ENCODE measurements around the gene NELL2.

Gene NELL2

DNA sequence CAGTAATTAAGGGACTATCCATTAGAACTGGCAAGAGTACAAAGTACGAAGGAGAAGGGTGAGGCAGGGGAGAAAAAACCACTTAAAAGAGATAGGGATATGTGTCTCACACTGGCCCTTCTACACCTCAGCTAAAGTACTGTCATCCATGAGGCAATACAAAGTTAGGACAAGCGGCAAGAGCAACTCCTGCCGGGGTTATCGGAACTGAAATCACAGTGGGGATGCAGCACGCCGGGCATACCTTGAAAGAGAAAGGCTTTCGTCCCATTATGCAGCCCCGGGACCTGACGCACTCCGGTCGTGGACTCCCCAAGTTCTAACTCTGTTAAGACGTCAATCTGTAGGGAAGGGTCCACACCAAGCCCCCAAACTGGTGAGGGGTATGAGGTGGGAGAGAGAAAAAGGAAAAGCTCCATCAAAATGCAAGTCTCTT is 1.1 kb downstream of the NELL2 start:
- peak overlapping the region; percentile 80 for H3K9ac ChIP-seq (ENCODE audit: low read depth, low read length, poor library complexity)
- peaks cover 2 to 28% of the 10 kb centered on the region in 2 donors for H3K36me3 ChIP-seq (replicated peaks in 1 of 2; ENCODE audit: control insufficient read depth in 2 of 2, insufficient read depth in 2 of 2, low read length in 2 of 2)
- H3K23ac ChIP-seq (ENCODE audit: low read depth, low read length, poor library complexity): peak overlapping the region; percentile 25
- no CpG with 5 or more reads among the region's 12 CpGs for WGBS, 2 donors (ENCODE audit: extremely low coverage in 2 of 2, insufficient read length in 2 of 2, insufficient replicate concordance in 1 of 2)
- peak overlapping the region; percentile 94 for H3K18ac ChIP-seq (ENCODE audit: low read length)
- H3K9me3 ChIP-seq (replicated peaks in 1 of 2; ENCODE audit: control insufficient read depth in 2 of 2, insufficient read depth in 1 of 2, low read depth in 1 of 2, low read length in 2 of 2): peaks cover 1 to 21% of the 10 kb centered on the region in 2 donors
- H2BK120ac ChIP-seq (ENCODE audit: low read depth, low read length): no peak overlapping the region
- peak overlapping the region; percentile 100 for H2BK5ac ChIP-seq (ENCODE audit: low read length)
- H3K4me2 ChIP-seq (ENCODE audit: insufficient read depth, low read length, poor library complexity, severe bottlenecking): peak overlapping the region; percentile 48
- H3K14ac ChIP-seq (ENCODE audit: low read length): peak overlapping the region; percentile 51
- peak overlapping the region; percentile 99 for H2AFZ ChIP-seq (ENCODE audit: low read length)
- H2BK12ac ChIP-seq (ENCODE audit: low read length): peak overlapping the region; percentile 54
- H3K4me1 ChIP-seq (ENCODE audit: control insufficient read depth in 2 of 2, insufficient read depth in 1 of 2, low read depth in 1 of 2, low read length in 2 of 2): peaks cover 2 to 5% of the 10 kb centered on the region in 2 donors
- H3K4me3 ChIP-seq (ENCODE audit: low read length in 2 of 2): peak overlapping the region; percentile 73 to 86
- H4K8ac ChIP-seq (ENCODE audit: low read depth, low read length): no peak overlapping the region
- peak overlapping the region; percentile 94 for H3K27ac ChIP-seq (replicated peaks; ENCODE audit: low read length)
- no peak overlapping the region for H3K4ac ChIP-seq (ENCODE audit: low read length)
- peak; percentile 37 for DNase-seq (ENCODE audit: low spot score)
- H4K91ac ChIP-seq (ENCODE audit: low read depth, low read length, poor library complexity): no peak overlapping the region
- H2AK5ac ChIP-seq (ENCODE audit: low read depth, low read length): peak overlapping the region; percentile 95
- no peaks in the 10 kb centered on the region for H3K27me3 ChIP-seq (ENCODE audit: control insufficient read depth in 3 of 3, insufficient read depth in 3 of 3, low read depth in 1 of 3, low read length in 3 of 3)
- H3K79me1 ChIP-seq (ENCODE audit: low read depth, low read length): peaks cover 2% of the 10 kb centered on the region
- H2BK15ac ChIP-seq (ENCODE audit: low read length): peak overlapping the region; percentile 47

- Histone ChIP-seq H4K91ac (ENCODE audit: low read depth, low read length, poor library complexity) (no peak overlapping the region), H2AFZ (ENCODE audit: low read length) (no peak overlapping the region), H2BK120ac (ENCODE audit: low read depth, low read length) (no peak overlapping the region), H3K27me3 (ENCODE audit: control insufficient read depth in 3 of 3, insufficient read depth in 3 of 3, low read depth in 1 of 3, low read length in 3 of 3) (no peaks in the 10 kb centered on the region), H4K8ac (ENCODE audit: low read depth, low read length) (no peak overlapping the region), H3K4me3 (ENCODE audit: low read length in 2 of 2) (peak overlapping the region; percentile 71 to 73), H2AK5ac (ENCODE audit: low read depth, low read length) (no peak overlapping the region), H2BK15ac (ENCODE audit: low read length) (no peak overlapping the region), H3K27ac (replicated peaks; ENCODE audit: low read length) (no peak overlapping the region), H3K18ac (ENCODE audit: low read length) (no peak overlapping the region), H3K23ac (ENCODE audit: low read depth, low read length, poor library complexity) (no peak overlapping the region), H3K4me2 (ENCODE audit: insufficient read depth, low read length, poor library complexity, severe bottlenecking) (peak overlapping the region; percentile 51), H3K4me1 (ENCODE audit: control insufficient read depth in 2 of 2, insufficient read depth in 1 of 2, low read depth in 1 of 2, low read length in 2 of 2) (peaks cover 2 to 5% of the 10 kb centered on the region in 2 donors), H2BK12ac (ENCODE audit: low read length) (no peak overlapping the region), H3K9ac (ENCODE audit: low read depth, low read length, poor library complexity) (no peak overlapping the region), H3K14ac (ENCODE audit: low read length) (no peak overlapping the region), H2BK5ac (ENCODE audit: low read length) (no peak overlapping the region), H3K9me3 (replicated peaks in 1 of 2; ENCODE audit: control insufficient read depth in 2 of 2, insufficient read depth in 1 of 2, low read depth in 1 of 2, low read length in 2 of 2) (peaks cover 3 to 32% of the 10 kb centered on the region in 2 donors), H3K79me1 (ENCODE audit: low read depth, low read length) (peaks cover 2% of the 10 kb centered on the region), H3K36me3 (replicated peaks in 1 of 2; ENCODE audit: control insufficient read depth in 2 of 2, insufficient read depth in 2 of 2, low read length in 2 of 2) (peaks cover 3 to 39% of the 10 kb centered on the region in 2 donors), H3K4ac (ENCODE audit: low read length) (no peak overlapping the region)
- no CpG with 5 or more reads among the region's 1 CpG for whole genome bisulfite sequencing, 2 donors (ENCODE audit: extremely low coverage in 2 of 2, insufficient read length in 2 of 2, insufficient replicate concordance in 1 of 2)
- DNase-seq (ENCODE audit: low spot score): no peak
These were observed 2.2 kb downstream of the NELL2 start for GRCh38 chr12:44873898-44874297.

GRCh38 chr12:44869503-44869902 is 6.6 kb downstream of the NELL2 start:
- H2BK15ac ChIP-seq (ENCODE audit: low read length): no peak overlapping the region
- H3K18ac ChIP-seq (ENCODE audit: low read length): no peak overlapping the region
- H3K4me3 ChIP-seq (ENCODE audit: low read length in 2 of 2): no peak overlapping the region
- no peak overlapping the region for H3K23ac ChIP-seq (ENCODE audit: low read depth, low read length, poor library complexity)
- no peak overlapping the region for H3K4ac ChIP-seq (ENCODE audit: low read length)
- H3K9ac ChIP-seq (ENCODE audit: low read depth, low read length, poor library complexity): no peak overlapping the region
- no peak overlapping the region for H2BK120ac ChIP-seq (ENCODE audit: low read depth, low read length)
- no peaks in the 10 kb centered on the region for H3K27me3 ChIP-seq (ENCODE audit: control insufficient read depth in 3 of 3, insufficient read depth in 3 of 3, low read depth in 1 of 3, low read length in 3 of 3)
- no peak overlapping the region for H3K14ac ChIP-seq (ENCODE audit: low read length)
- no peak overlapping the region for H3K4me2 ChIP-seq (ENCODE audit: insufficient read depth, low read length, poor library complexity, severe bottlenecking)
- peaks cover 6 to 71% of the 10 kb centered on the region in 2 donors for H3K36me3 ChIP-seq (replicated peaks in 1 of 2; ENCODE audit: control insufficient read depth in 2 of 2, insufficient read depth in 2 of 2, low read length in 2 of 2)
- H3K27ac ChIP-seq (replicated peaks; ENCODE audit: low read length): no peak overlapping the region
- no peak overlapping the region for H4K8ac ChIP-seq (ENCODE audit: low read depth, low read length)
- H3K4me1 ChIP-seq (ENCODE audit: control insufficient read depth in 2 of 2, insufficient read depth in 1 of 2, low read depth in 1 of 2, low read length in 2 of 2): peaks cover 0 to 5% of the 10 kb centered on the region in 2 donors
- peaks cover 5 to 63% of the 10 kb centered on the region in 2 donors for H3K9me3 ChIP-seq (replicated peaks in 1 of 2; ENCODE audit: control insufficient read depth in 2 of 2, insufficient read depth in 1 of 2, low read depth in 1 of 2, low read length in 2 of 2)
- no peak overlapping the region for H2BK5ac ChIP-seq (ENCODE audit: low read length)
- H3K79me1 ChIP-seq (ENCODE audit: low read depth, low read length): peaks cover 3% of the 10 kb centered on the region
- H2AFZ ChIP-seq (ENCODE audit: low read length): no peak overlapping the region
- H2BK12ac ChIP-seq (ENCODE audit: low read length): no peak overlapping the region
- no peak overlapping the region for H2AK5ac ChIP-seq (ENCODE audit: low read depth, low read length)
- DNase-seq (ENCODE audit: low spot score): no peak
- no peak overlapping the region for H4K91ac ChIP-seq (ENCODE audit: low read depth, low read length, poor library complexity)

DNA sequence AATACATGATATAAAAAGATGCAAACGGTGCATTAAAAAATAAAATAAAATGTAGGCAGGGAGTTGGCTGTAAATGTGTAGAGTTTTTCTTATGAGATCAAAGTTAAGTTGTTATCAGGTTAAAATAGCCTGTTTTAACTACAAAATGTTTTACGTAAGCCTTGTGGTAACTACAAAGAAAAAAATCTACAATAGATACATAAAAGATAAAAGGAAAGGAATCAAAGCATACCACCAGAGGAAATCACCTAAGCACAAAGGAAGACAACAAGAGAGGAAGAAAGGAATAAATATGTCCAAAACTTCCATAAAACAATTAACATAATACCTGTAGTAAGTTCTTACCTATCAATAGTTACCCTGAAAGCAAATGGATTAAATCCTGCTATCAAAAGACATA is 12.2 kb downstream of the NELL2 start:
- Histone ChIP-seq H2BK12ac (ENCODE audit: low read length) (no peak overlapping the region), H3K27me3 (ENCODE audit: control insufficient read depth in 3 of 3, insufficient read depth in 3 of 3, low read depth in 1 of 3, low read length in 3 of 3) (no peaks in the 10 kb centered on the region), H2BK120ac (ENCODE audit: low read depth, low read length) (no peak overlapping the region), H3K4me3 (ENCODE audit: low read length in 2 of 2) (no peak overlapping the region), H3K23ac (ENCODE audit: low read depth, low read length, poor library complexity) (no peak overlapping the region), H3K79me1 (ENCODE audit: low read depth, low read length) (peaks cover 8% of the 10 kb centered on the region), H3K36me3 (replicated peaks in 1 of 2; ENCODE audit: control insufficient read depth in 2 of 2, insufficient read depth in 2 of 2, low read length in 2 of 2) (peaks cover 3 to 46% of the 10 kb centered on the region in 2 donors), H3K4ac (ENCODE audit: low read length) (no peak overlapping the region), H2AK5ac (ENCODE audit: low read depth, low read length) (no peak overlapping the region), H4K8ac (ENCODE audit: low read depth, low read length) (no peak overlapping the region), H2BK5ac (ENCODE audit: low read length) (no peak overlapping the region), H3K18ac (ENCODE audit: low read length) (no peak overlapping the region), H4K91ac (ENCODE audit: low read depth, low read length, poor library complexity) (no peak overlapping the region), H3K4me1 (ENCODE audit: control insufficient read depth in 2 of 2, insufficient read depth in 1 of 2, low read depth in 1 of 2, low read length in 2 of 2) (peaks cover 0 to under 1% of the 10 kb centered on the region in 2 donors), H3K9me3 (replicated peaks in 1 of 2; ENCODE audit: control insufficient read depth in 2 of 2, insufficient read depth in 1 of 2, low read depth in 1 of 2, low read length in 2 of 2) (peaks cover 2 to 57% of the 10 kb centered on the region in 2 donors), H3K9ac (ENCODE audit: low read depth, low read length, poor library complexity) (no peak overlapping the region), H3K14ac (ENCODE audit: low read length) (no peak overlapping the region), H3K27ac (replicated peaks; ENCODE audit: low read length) (no peak overlapping the region), H2AFZ (ENCODE audit: low read length) (no peak overlapping the region), H3K4me2 (ENCODE audit: insufficient read depth, low read length, poor library complexity, severe bottlenecking) (no peak overlapping the region), H2BK15ac (ENCODE audit: low read length) (no peak overlapping the region)
- no CpG with 5 or more reads among the region's 2 CpGs for WGBS, 2 donors (ENCODE audit: extremely low coverage in 2 of 2, insufficient read length in 2 of 2, insufficient replicate concordance in 1 of 2)
- DNase-seq (ENCODE audit: low spot score): no peak
